ENCODE data around the gene BCL11A.
A peak's percentile ranks its signal among the peaks of the same experiment; 100 is the strongest.

BCL11A gene

GRCh38 chr2:60485055-60485454 lies 68.4 kb downstream of the BCL11A start:
- DNase-seq (ENCODE audit: low spot score) = no peak

GRCh38 chr2:60484133-60484645 lies 69.3 kb downstream of the BCL11A start:
- DNase-seq (ENCODE audit: low spot score) = no peak

GRCh38 chr2:60483401-60483800 lies 70.1 kb downstream of the BCL11A start:
- no peak for DNase-seq (ENCODE audit: low spot score)

GRCh38 chr2:60482222-60482621 lies 71.2 kb downstream of the BCL11A start:
- no peak for DNase-seq (ENCODE audit: low spot score)

GRCh38 chr2:60481257-60481656 lies 72.2 kb downstream of the BCL11A start:
- no peak for DNase-seq (ENCODE audit: low spot score)

- DNase-seq (ENCODE audit: low spot score) = no peak
These were observed 73.2 kb downstream of the BCL11A start for GRCh38 chr2:60480089-60480773.

GRCh38 chr2:60479226-60480088 lies 74.0 kb downstream of the BCL11A start:
- DNase-seq (ENCODE audit: low spot score) = no peak

GRCh38 chr2:60478660-60479059 lies 74.8 kb downstream of the BCL11A start:
- DNase-seq (ENCODE audit: low spot score) = no peak

GRCh38 chr2:60476206-60476954 lies 77.1 kb downstream of the BCL11A start:
- no peak for DNase-seq (ENCODE audit: low spot score)

GRCh38 chr2:60475123-60475830 lies 78.2 kb downstream of the BCL11A start:
- DNase-seq (ENCODE audit: low spot score) = no peak

GRCh38 chr2:60474301-60474700 lies 79.2 kb downstream of the BCL11A start:
- DNase-seq (ENCODE audit: low spot score) = no peak

- DNase-seq (ENCODE audit: low spot score) = peak; percentile 13
These were observed 79.9 kb downstream of the BCL11A start for GRCh38 chr2:60473546-60473945.

- no peak for DNase-seq (ENCODE audit: low spot score)
These were observed 80.7 kb downstream of the BCL11A start for GRCh38 chr2:60472663-60473289.

GRCh38 chr2:60472041-60472440 lies 81.4 kb downstream of the BCL11A start:
- no peak for DNase-seq (ENCODE audit: low spot score)

GRCh38 chr2:60470340-60470739 lies 83.1 kb downstream of the BCL11A start:
- no peak for DNase-seq (ENCODE audit: low spot score)

- DNase-seq (ENCODE audit: low spot score) = no peak
These were observed 83.7 kb downstream of the BCL11A start for GRCh38 chr2:60469536-60470317.

GRCh38 chr2:60468382-60469085 lies 84.9 kb downstream of the BCL11A start:
- DNase-seq (ENCODE audit: low spot score) = no peak

- no peak for DNase-seq (ENCODE audit: low spot score)
These were observed 87.2 kb downstream of the BCL11A start for GRCh38 chr2:60466161-60466702.

GRCh38 chr2:60465736-60466135 lies 87.7 kb downstream of the BCL11A start:
- no peak for DNase-seq (ENCODE audit: low spot score)

GRCh38 chr2:60463249-60463648 lies 90.2 kb downstream of the BCL11A start:
- DNase-seq (ENCODE audit: low spot score) = peak; percentile 44

Measured in hematopoietic multipotent progenitor cell treated with erythropoietin and hydrocortisone succinate and interleukin-3 and kit ligand, for 17 days (in vitro differentiated cells).